SK-N-MC (cell line): ENCODE data around the gene EMD.
A peak's percentile ranks its signal among the peaks of the same experiment; 100 is the strongest.
"Not testable (repeated sequence)": the region's sequence is repeated elsewhere in the genome, so short reads cannot be mapped to it uniquely, and the experiment has no call there.

Experiments used
- DNase-seq: peaks from one replicate; pipeline ENCODE4 v3.0.0-alpha.2; 2011; ENCODE audit warnings: low read depth, low spot score
- H3K27ac ChIP-seq: fragments of 200-600 bp; sonication (generic); 2 replicates; pipeline ENCODE4 v1.5.1; 2016; ENCODE audit warnings: mixed run types
- H3K36me3 ChIP-seq: fragments of 200-600 bp; sonication (generic); 2 replicates; pipeline ENCODE4 v1.6.1; 2017; ENCODE audit warnings: antibody characterized with exemption, low read length, mixed read lengths; ENCODE audit not compliant: insufficient read depth
- H3K4me3 ChIP-seq: fragments of 200-600 bp; sonication (generic); 2 replicates; pipeline ENCODE4 v1.5.1; 2016
- H3K9ac ChIP-seq: fragments of 200-600 bp; sonication (generic); 2 replicates; pipeline ENCODE4 v1.8.0; 2017; ENCODE audit warnings: mixed run types, mixed read lengths; ENCODE audit not compliant: insufficient read length
- H3K9me3 ChIP-seq: fragments of 200-600 bp; sonication (generic); 2 replicates; pipeline ENCODE4 v1.6.1; 2017; ENCODE audit warnings: low read depth, mild to moderate bottlenecking, antibody characterized with exemption, low read length, moderate library complexity, mixed read lengths
- EZH2 ChIP-seq: fragments of 200-600 bp; sonication (generic); IDR thresholded peaks from one replicate; pipeline ENCODE4 v1.6.1; 2017; ENCODE audit warnings: antibody characterized with exemption
- FOXP2 ChIP-seq: optimal IDR thresholded peaks from 2 replicates; pipeline ENCODE3; 2011; ENCODE audit warnings: mild to moderate bottlenecking, moderate library complexity; ENCODE audit not compliant: insufficient read depth; ENCODE audit errors: extremely low read length, control extremely low read depth
- POLR2AphosphoS5 ChIP-seq: IDR thresholded peaks from 2 replicates; pipeline ENCODE4 v1.6.1; 2012; ENCODE audit warnings: mild to moderate bottlenecking, low read depth, low read length, borderline replicate concordance

EMD gene

DNA sequence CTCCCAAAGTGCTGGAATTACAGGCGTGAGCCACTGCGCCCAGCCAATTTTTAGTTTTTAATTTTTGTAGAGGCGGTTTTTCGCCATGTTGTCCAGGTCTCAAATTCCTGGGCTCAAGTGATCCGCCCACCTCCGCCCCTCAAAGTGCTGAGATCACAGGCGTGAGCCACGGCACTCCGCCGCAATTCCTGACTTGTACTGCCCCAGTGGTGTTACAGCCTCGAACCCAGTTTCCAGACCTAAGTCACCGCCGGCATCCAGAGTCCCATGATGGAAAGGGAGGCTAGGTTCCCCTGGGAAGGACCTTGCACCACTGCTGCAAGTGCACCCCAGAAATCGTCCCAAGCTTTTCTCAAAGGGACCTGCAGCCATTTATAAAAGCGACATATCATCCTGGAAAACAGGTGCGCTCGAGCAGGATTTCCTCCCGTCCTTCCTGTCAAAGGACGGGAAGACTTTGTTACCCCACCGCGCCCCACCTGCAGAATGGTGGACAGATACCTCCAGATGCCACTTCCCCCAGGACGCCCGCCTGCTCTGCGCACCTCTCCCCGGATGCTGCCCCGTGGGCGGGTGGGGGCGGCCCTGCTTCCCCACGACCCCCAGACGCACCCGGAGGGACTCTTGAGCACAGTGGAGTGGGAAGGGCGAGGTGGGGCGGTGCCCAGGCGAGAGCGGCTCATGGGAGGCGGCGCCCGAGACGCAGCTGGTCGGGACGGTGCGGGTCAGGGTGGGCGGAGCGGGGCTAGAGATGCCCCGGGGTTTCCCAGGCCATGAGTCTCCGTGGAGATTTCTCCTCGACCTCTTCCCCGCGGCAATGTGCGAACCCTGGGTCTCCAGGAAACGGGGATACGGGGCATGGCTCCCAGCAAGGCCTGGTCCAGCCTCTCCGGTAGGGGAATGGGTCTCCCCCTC, 18.1 kb downstream of the EMD start:
- Histone ChIP-seq H3K36me3 (peaks cover 26% of the 10 kb centered on the region), H3K9me3 (no peaks in the 10 kb centered on the region), H3K27ac (peak overlapping the region; percentile 86), H3K9ac (peak overlapping the region; percentile 93), H3K4me3 (peak overlapping the region; percentile 94)
- no peak for DNase-seq
- no peak for TF ChIP-seq FOXP2
- no peak for TF ChIP-seq POLR2AphosphoS5
- no peak for TF ChIP-seq EZH2

DNA sequence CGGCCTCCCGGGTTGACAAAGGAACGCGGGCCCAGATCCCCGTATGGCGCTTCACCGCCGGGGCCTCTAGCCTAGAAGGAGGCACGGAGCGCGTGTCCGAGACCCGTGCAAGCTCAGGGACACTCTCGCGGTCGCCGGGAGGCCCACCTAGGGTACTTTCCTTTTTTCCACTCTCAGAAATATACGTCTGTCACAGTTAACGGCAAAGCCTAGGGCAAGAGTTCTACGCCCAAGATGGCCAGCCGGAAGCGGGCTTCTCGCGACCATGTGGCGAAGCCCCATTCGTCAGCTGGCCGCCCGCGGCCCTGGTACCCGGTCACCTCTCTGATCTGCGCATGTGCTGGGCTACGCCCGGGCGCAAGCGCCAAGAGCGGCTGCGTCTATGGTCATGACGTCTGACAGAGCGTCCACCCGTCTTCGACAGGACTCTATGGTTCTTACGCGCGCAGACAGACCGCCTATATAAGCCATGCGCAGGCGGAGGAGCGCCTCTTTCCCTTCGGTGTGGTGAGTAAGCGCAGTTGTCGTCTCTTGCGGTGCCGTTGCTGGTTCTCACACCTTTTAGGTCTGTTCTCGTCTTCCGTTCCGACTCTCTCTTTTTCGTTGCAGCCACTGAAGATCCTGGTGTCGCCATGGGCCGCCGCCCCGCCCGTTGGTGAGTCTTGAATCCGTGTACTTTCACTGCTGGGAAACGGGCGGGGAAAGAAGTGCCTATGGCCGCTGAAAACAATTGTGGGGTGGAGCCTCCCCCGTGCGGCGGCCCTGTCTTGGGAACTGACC, 19.0 kb downstream of the EMD start, which contains the start of gene RPL10:
Gene RPL10, plus strand, starts transcription at position 490 of the 780 bp plus-strand sequence. Its CDS starts 143 bp downstream, at position 633.
- TF ChIP-seq POLR2AphosphoS5 (peak; percentile 99), EZH2 (no peak), FOXP2 (no peak)
- no peaks in the 10 kb centered on the region for H3K9me3 ChIP-seq
- H3K36me3 ChIP-seq = peaks cover 26% of the 10 kb centered on the region
- H3K27ac ChIP-seq = peak within 1 kb of the TSS; percentile 98
- peak; percentile 72 for DNase-seq
- peak within 1 kb of the TSS; percentile 100 for H3K9ac ChIP-seq
- H3K4me3 ChIP-seq = peak within 1 kb of the TSS; percentile 94

DNA sequence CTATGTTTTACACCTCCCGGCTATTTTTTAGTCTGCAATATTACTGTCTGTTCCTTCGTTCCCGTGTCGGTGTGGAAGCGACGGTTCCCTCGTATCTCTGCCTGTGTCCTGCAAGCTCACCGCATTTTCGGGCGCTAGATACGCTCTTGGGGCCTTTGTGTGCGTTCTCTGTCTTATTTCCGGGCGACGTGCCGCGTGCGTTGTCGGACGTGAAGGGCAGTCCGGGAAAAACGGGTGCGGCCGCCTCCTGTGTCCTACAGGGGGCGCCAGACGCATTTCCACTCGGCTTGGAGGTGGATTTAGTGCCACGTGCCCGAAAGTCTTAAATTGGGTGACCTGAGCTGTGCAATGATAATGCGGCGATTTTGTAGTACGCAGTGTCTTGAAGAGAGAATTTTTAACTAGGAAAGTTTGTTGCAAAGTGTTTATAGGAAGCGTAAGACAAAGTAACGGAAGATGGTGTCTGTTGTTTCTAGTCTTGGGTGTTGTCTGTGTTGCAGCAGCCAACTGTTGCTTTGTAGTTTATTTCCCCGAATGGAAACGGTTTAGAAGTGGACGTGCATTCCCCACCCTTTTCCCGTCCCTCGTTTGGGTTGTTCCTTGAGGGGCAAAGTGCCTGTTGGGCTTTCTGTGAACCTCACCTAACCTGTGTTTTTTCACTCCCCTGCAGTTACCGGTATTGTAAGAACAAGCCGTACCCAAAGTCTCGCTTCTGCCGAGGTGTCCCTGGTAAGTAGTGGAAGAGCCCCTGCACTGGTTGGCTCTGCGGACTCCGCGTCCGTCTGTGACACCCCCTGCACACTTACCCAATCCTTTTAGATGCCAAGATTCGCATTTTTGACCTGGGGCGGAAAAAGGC, 19.8 kb downstream of the EMD start:
- DNase-seq = peak; percentile 48
- no peak for TF ChIP-seq EZH2
- TF ChIP-seq POLR2AphosphoS5 = peak; percentile 4; the same call in 1 of the 2 replicates
- no peaks in the 10 kb centered on the region for H3K9me3 ChIP-seq
- peak overlapping the region; percentile 98 for H3K27ac ChIP-seq
- H3K9ac ChIP-seq = peak overlapping the region; percentile 100
- peak overlapping the region; percentile 94 for H3K4me3 ChIP-seq
- peaks cover 26% of the 10 kb centered on the region for H3K36me3 ChIP-seq

DNA sequence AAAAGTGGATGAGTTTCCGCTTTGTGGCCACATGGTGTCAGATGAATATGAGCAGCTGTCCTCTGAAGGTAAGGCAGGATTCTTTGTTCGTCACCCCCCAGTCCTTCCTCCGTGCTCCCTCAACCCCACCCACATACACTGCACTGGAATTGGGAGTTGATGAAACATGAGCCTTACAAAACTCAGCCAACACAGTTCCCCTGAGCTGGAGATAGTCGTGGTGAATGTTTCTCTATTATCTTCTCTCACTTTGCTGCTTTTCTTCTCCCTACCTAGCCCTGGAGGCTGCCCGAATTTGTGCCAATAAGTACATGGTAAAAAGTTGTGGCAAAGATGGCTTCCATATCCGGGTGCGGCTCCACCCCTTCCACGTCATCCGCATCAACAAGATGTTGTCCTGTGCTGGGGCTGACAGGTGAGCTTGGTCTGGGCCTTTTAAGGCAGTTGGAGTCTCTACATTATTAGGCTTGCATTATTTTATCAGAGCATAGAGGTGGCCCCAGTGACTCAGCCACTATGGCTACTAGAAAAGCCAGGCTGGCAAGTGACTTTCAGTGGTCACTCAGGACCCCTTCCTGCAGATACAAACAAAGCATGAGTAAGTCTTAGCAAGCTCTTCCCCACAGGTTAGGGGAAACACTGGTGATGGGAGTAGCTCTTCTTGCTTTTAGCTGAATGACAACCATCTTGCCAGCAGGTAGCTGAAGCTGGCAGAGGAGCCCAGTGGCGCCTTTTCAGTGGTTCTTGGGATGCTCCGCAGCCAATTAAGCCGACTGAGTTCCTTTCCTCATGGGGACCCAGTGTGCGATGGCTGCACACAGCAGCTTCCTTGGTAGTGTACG, 20.7 kb downstream of the EMD start:
- DNase-seq = no peak
- TF ChIP-seq FOXP2 (no peak), POLR2AphosphoS5 (0 out of 2 replicates have a peak, but pooled peaks have one; percentile 4)
- H3K27ac ChIP-seq = peak overlapping the region; percentile 98
- peak overlapping the region; percentile 100 for H3K9ac ChIP-seq
- H3K9me3 ChIP-seq = no peaks in the 10 kb centered on the region
- H3K4me3 ChIP-seq = peak overlapping the region; percentile 94
- H3K36me3 ChIP-seq = peaks cover 26% of the 10 kb centered on the region

DNA sequence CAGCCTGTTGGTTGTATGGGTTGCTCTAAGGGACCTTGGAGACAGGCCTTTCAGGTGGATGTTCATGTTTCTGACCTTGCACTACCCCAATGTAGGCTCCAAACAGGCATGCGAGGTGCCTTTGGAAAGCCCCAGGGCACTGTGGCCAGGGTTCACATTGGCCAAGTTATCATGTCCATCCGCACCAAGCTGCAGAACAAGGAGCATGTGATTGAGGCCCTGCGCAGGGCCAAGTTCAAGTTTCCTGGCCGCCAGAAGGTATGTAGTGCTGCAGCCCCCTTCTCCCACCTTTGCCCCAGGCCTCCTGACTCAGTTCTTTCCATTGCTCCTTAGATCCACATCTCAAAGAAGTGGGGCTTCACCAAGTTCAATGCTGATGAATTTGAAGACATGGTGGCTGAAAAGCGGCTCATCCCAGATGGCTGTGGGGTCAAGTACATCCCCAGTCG, 21.3 kb downstream of the EMD start:
- H3K27ac ChIP-seq, H3K9ac ChIP-seq: not testable (repeated sequence)
- H3K4me3 ChIP-seq = peak overlapping the region; percentile 94

GRCh38 chrX:154401045-154401799, 22.1 kb downstream of the EMD start:
- no peak overlapping the region for H3K9ac ChIP-seq
- no peak for DNase-seq
- no peak overlapping the region for H3K4me3 ChIP-seq
- TF ChIP-seq FOXP2 (no peak), POLR2AphosphoS5 (peak; percentile 76)
- no peak overlapping the region for H3K27ac ChIP-seq
- peaks cover 26% of the 10 kb centered on the region for H3K36me3 ChIP-seq
- no peaks in the 10 kb centered on the region for H3K9me3 ChIP-seq

More for the DNA sequence above, 21.3 kb downstream of the EMD start:
- peaks cover 26% of the 10 kb centered on the region for H3K36me3 ChIP-seq
- H3K9me3 ChIP-seq, DNase-seq: not testable (repeated sequence)

DNA sequence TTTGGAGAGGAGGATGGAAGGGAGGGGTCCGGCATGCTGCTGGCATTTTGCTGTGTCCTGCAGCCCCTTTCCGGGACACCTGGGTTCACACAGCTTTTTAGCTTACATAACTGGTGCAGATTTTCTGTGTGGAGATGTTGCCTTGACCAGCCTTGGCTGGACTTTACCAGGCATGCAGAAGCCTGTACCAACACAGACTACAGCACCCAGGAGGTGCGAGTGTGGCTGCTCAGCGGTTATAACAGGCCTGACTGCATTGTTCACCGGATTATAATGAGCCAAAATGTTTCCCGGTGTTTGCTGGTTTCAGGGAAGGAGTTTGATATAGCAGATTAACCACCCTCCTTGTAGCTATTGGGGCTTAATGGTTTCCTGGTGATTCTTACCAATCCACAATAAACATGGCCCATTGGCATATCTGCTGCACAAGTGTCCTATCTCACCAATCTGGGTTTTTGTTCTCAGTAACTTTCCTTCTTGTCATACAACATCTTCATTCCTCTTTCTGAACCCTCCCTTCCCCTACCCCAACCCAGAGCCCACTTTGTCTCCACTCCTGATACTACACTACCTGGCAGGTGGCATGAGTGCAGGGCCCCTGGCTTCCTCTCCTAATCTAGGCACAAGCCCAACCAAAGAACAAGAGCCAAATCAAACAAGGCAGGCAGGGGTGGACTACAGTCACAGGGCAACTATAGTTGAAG, 23.0 kb downstream of the EMD start:
- no peak overlapping the region for H3K9ac ChIP-seq
- no peak for DNase-seq
- no peak overlapping the region for H3K4me3 ChIP-seq
- TF ChIP-seq FOXP2 (no peak), EZH2 (no peak), POLR2AphosphoS5 (no peak; the same call in 1 of the 2 replicates)
- peak overlapping the region; percentile 57 for H3K27ac ChIP-seq
- peaks cover 26% of the 10 kb centered on the region for H3K36me3 ChIP-seq
- H3K9me3 ChIP-seq = no peaks in the 10 kb centered on the region
